Motor neuron (in vitro differentiated cells): ENCODE data around the gene CRACR2B. TPM values are rescaled to one million over a fixed set of nuclear protein-coding genes. Genes with fewer than 3 reads are reported as not detected.

Experiments
- ATAC-seq, 8 experiments: fragments of 200-7000 bp; cut with Tn5 transposase; replicated peaks in 6 of 8; 2 replicates each; pipeline ENCODE4 v1.8.0; 2021; ENCODE audit warnings: mild to moderate bottlenecking in 8 of 8, moderate library complexity in 8 of 8
- H3K27ac ChIP-seq, 2 donors: fragments of 250-450 bp; sonication (Bioruptor Pico); 2 replicates each; pipeline ENCODE4 v1.9.0; 2021; ENCODE audit warnings: antibody characterized with exemption in 2 of 2, mild to moderate bottlenecking in 2 of 2, moderate library complexity in 1 of 2
- H3K4me1 ChIP-seq, 2 donors: fragments of 250-450 bp; sonication (Bioruptor Pico); replicated peaks in 1 of 2; 2 replicates each; pipeline ENCODE4 v1.6.1; 2021; ENCODE audit warnings: antibody characterized with exemption in 2 of 2, mild to moderate bottlenecking in 2 of 2, moderate library complexity in 1 of 2
- H3K4me3 ChIP-seq, 5 donors: fragments of 250-450 bp; sonication (Bioruptor Pico); 2 replicates each; pipeline ENCODE4 v1.9.0; 2021; ENCODE audit warnings: antibody characterized with exemption in 5 of 5, mild to moderate bottlenecking in 5 of 5, moderate library complexity in 4 of 5
- WGBS, 10 experiments: fragments of 450-650 bp; shearing (Covaris generic); methylation state at CpG; one replicate each; pipeline ENCODE4 v1.0.0; 2022; 5-methylcytosine and 5-hydroxymethylcytosine counted together
- in situ Hi-C, 9 experiments: fragments of 400-800 bp; cut with MboI; loops; one replicate each; pipeline ENCODE4 v1.15.0; 2021; ENCODE audit warnings: low sequenced_read_pairs in 9 of 9, low pct_unique_long_range_greater_than_20kb in 2 of 9; ENCODE audit not compliant: unreplicated experiment in 9 of 9
- total RNA-seq, 8 experiments: library from RNA; unstranded; fragments of 300-600 nt; gene quantifications; 2 replicates each; pipeline versions ENCODE4 v1.2.3 to v1.2.4, GENCODE V29; 2022

CRACR2B gene
- total RNA-seq, 8 experiments from 2014 or later, result 3.7 to 15.5 (median 4.8) TPM

GRCh38 chr11:820655-821511 is 6.8 kb upstream of the CRACR2B start:
- ATAC-seq, result peak in 1 of 8 experiments; percentile 1
- in situ Hi-C loops, result no loop called here
- H3K27ac ChIP-seq, result no peak overlapping the region
- peaks cover 17 to 18% of the 10 kb centered on the region in 2 donors for H3K4me1 ChIP-seq
- WGBS, 10 experiments, result 28 to 100% (median 90%) methylated on average over 1 to 4 of the region's 11 CpGs; no CpG with 5 or more reads in 5 of the 10 experiments
- H3K4me3 ChIP-seq, result peak overlapping the region; percentile 48 to 91 (median 88)

GRCh38 chr11:821512-822371 is 6.0 kb upstream of the CRACR2B start:
- no peak overlapping the region for H3K27ac ChIP-seq
- ATAC-seq, result no peak
- in situ Hi-C loops, result no loop called here
- no peak overlapping the region for H3K4me3 ChIP-seq
- 83 to 100% (median 92%) methylated on average over 1 to 7 of the region's 22 CpGs; no CpG with 5 or more reads in 6 of the 10 experiments for WGBS, 10 experiments
- peaks cover 20 to 23% of the 10 kb centered on the region in 2 donors for H3K4me1 ChIP-seq

DNA sequence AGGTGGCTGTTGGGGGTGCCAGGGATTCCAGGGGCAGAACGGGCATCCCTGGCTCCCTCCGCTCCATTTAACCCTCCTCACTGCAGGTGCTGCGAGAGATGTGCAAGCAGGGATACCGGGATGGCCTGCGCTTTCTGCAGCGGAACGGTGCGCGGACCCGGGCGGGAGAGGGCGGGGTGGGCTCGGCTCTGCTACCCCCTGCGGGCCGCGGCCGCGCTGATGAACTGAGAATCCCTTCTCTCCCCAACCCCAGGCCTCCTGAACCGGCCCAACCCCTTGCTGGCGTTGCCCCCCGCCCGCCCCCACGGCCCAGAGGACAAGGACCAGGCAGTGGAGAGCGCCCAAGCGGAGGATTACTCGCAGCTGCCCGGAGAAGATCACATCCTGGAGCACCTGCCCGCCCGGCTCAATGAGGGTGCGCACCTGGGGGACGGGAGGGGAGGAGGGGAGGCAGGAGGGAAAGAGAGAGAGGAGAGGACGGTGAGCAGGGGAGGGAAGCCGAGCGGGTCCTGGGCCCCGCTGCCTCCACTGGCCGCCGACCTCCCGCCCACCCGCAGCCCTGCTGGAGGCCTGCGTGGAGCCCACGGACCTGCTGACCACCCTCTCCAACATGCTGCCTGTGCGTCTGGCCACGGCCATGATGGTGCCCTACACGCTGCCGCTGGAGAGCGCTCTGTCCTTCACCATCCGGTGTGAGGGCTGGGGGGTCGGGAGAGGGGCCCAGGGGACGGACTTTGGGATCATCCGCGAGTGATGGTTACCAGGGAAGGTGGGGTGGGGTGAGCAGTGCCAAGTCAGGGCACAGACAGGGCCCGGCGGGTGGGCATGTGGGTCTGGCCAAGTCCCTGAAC is 4.1 kb upstream of the CRACR2B start:
- no CpG with 5 or more reads among the region's 53 CpGs for WGBS, 10 experiments
- Histone ChIP-seq H3K4me1 (peaks cover 37 to 39% of the 10 kb centered on the region in 2 donors), H3K27ac (no peak overlapping the region), H3K4me3 (no peak overlapping the region)
- in situ Hi-C loops, result no loop called here
- ATAC-seq, result no peak

GRCh38 chr11:824292-824880 is 3.3 kb upstream of the CRACR2B start:
- Histone ChIP-seq H3K4me1 (peaks cover 40 to 41% of the 10 kb centered on the region in 2 donors), H3K27ac (no peak overlapping the region), H3K4me3 (no peak overlapping the region)
- 90% methylated on average over 2 to 7 of the region's 59 CpGs; no CpG with 5 or more reads in 8 of the 10 experiments for WGBS, 10 experiments
- in situ Hi-C loops, result no loop called here
- no peak for ATAC-seq

GRCh38 chr11:824942-825341 is 2.8 kb upstream of the CRACR2B start:
- Histone ChIP-seq H3K4me1 (peaks cover 45 to 47% of the 10 kb centered on the region in 2 donors), H3K27ac (no peak overlapping the region), H3K4me3 (no peak overlapping the region)
- no peak for ATAC-seq
- in situ Hi-C loops, result no loop called here
- 50 to 100% (median 80%) methylated on average over 1 to 3 of the region's 11 CpGs; no CpG with 5 or more reads in 5 of the 10 experiments for WGBS, 10 experiments

- no peak overlapping the region for H3K27ac ChIP-seq
- peaks cover 46% of the 10 kb centered on the region in 2 donors for H3K4me1 ChIP-seq
- ATAC-seq, result no peak
- WGBS, 10 experiments, result 80 to 100% (median 86%) methylated on average over 1 to 3 of the region's 12 CpGs; no CpG with 5 or more reads in 6 of the 10 experiments
- H3K4me3 ChIP-seq, result no peak overlapping the region
- in situ Hi-C loops, result no loop called here
These were observed 2.1 kb upstream of the CRACR2B start for GRCh38 chr11:825366-826226.

DNA sequence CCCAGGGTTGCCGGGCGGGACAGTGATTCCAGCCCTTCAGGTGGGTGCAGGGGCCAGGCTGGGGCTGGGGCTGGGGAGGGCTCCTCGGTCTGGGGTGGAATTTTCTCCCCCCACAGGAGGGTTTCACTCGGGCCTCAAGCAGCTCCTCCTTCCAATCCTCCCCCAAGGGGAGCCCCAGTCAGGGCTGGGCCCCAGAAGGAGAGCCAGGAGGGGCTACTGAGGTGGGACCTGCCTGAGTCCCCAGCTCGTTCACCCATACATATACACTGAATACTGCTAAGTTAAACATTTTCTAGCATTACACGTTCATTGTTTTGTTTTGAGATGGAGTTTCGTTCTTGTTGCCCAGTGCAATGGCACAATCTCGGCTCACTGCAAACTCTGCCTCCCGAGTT is 1.5 kb upstream of the CRACR2B start:
- ATAC-seq, result no peak
- in situ Hi-C loops, result no loop called here
- no peak overlapping the region for H3K4me3 ChIP-seq
- no peak overlapping the region for H3K27ac ChIP-seq
- 20 to 100% (median 74%) methylated on average over 1 to 6 of the region's 9 CpGs; no CpG with 5 or more reads in 4 of the 10 experiments for WGBS, 10 experiments
- H3K4me1 ChIP-seq, result peaks cover 46% of the 10 kb centered on the region in 2 donors

GRCh38 chr11:826836-827145 is 928 bp upstream of the CRACR2B start:
- in situ Hi-C loops, result no loop called here
- peak overlapping the region; percentile 12 to 38 (median 32) for H3K4me3 ChIP-seq
- peak overlapping the region; percentile 71 to 76 for H3K27ac ChIP-seq
- peaks cover 52% of the 10 kb centered on the region in 2 donors for H3K4me1 ChIP-seq
- WGBS, 10 experiments, result 7 to 11% methylated on average over 3 to 6 of the region's 22 CpGs; no CpG with 5 or more reads in 8 of the 10 experiments
- peak in 2 of 8 experiments; percentile 0 to 4 for ATAC-seq

DNA sequence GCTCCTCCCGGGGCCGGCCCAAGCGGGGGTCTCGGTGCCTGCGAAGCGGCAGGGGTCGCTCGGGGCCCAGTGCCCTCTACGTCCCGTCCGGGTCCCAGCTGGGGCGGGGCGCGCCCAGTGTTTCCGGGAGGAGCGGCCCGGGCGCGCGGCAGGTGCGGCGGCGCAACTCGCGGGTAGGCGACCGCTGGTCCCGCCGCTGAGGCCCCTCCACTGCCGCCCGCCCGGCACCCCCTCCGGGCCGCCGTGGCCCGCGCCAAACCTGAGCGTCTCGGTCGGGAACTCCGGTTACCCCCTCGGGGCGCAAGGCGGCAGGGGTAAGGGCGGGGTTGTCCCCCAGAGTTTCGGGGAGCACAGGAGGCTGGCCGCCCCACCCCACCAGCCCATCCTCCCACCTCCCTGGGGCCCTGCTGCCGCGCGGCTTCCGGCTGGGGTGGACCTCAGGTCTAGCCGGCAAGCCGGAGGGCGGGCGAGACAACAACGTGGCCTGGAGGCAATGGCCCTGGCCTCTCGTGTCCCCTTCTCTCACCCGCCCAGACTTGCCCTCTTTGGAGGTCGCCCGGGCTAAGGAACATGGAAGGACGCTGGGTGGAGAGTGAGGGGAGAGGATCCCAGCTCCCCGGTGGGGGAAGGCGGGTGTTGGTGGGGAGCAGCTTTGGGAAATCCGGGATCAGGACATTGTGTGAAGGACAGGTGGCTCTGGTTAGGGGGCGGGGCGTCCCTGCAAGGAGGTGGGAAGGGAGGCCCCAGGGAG is 398 bp upstream of the CRACR2B start:
- in situ Hi-C loops, result no loop called here
- Histone ChIP-seq H3K4me3 (peak overlapping the region; percentile 12 to 38 (median 32)), H3K27ac (peak overlapping the region; percentile 71 to 76), H3K4me1 (peaks cover 57% of the 10 kb centered on the region in 2 donors)
- ATAC-seq, result peak in 6 of 8 experiments; percentile 0 to 18 (median 9)
- WGBS, 10 experiments, result no CpG with 5 or more reads among the region's 66 CpGs

DNA sequence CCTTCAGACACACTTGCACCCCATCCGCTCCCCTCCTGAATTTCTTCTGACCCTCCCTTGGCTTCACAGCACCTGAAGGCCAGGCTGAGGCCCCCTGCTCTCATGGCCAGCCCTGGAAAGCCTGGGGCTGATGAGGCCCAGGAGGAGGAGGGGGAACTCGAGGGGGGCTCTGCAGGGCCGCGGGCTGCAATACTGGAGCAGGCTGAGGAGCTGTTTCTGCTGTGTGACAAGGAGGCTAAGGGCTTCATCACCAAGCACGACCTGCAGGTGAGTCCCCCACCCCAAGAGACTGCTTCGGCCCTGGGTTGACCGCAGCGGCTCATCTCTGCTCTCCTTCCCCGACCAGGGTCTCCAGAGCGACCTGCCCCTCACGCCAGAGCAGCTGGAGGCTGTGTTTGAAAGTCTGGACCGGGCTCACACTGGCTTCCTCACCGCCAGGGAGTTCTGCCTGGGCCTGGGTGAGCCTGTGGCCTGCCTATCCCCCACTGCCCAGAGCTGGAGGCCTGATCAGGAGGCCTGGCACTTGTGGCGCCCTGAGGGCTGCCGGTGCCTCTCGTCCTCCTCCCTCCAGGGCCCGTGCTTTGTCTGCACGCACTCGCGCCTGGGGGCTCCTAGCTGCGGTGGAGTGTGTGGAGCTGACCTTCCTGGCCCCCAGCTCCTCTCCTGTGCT is 922 bp downstream of the CRACR2B start:
- peak overlapping the region; percentile 71 to 76 for H3K27ac ChIP-seq
- peaks cover 60 to 61% of the 10 kb centered on the region in 2 donors for H3K4me1 ChIP-seq
- peak in 5 of 8 experiments; percentile 15 to 47 (median 42) for ATAC-seq
- WGBS, 10 experiments, result 0% methylated on average over 6 of the region's 21 CpGs; no CpG with 5 or more reads in 9 of the 10 experiments
- in situ Hi-C loops, result no loop called here
- peak overlapping the region in 2 of 5 donors; percentile 1 to 38 for H3K4me3 ChIP-seq
